Measurements from ENCODE around the gene STRIP1.

DNA sequence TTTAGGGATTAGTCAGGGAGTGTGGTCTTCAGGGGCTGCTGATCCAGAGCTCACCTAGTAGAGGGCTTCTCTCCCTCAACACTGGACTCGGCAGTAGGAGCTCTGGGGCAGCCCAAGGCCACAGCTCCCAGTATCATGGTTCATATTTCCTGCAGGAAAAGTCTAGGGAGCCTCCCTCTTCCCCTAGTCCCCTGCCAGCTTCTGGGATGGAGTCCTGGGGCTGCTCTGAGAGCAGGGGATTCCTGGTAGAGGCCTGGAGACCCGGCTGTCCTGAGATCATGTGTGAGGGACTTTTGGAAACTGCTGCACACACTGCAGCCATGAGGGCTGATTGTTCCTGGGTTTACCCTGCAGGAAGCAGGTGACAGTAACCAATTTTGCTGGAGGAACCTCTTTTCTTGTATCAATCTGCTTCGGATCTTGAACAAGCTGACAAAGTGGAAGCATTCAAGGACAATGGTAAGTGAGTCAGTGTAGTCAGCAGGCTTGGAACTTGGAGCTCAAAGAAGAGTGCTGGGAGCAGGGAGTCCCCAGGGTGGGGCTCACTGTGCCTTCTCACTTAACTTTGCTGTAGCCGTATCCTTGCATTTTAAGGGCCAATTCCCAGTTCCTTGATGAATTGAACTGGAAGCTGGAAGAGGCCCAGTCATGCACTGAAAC lies 16.3 kb downstream of the STRIP1 start:
- TF ChIP-seq YY1 (IDR thresholded peaks at IDR 0.05; ENCODE audit: insufficient read depth, insufficient read length) (no peak), ZNF274 (IDR thresholded peaks at IDR 0.05; ENCODE audit: low read depth, low read length) (no peak)
